Left ventricle myocardium inferior (tissue), 1 donor: ENCODE measurements around the gene SMIM26. TPM values are rescaled to one million over a fixed set of nuclear protein-coding genes. Genes with fewer than 3 reads are reported as not detected.

Experiments
- DNase-seq: peaks from one replicate; pipeline ENCODE4 v3.0.0-alpha.2; 2020
- H3K27ac ChIP-seq: fragments of 200-600 bp; replicated peaks from 2 replicates; pipeline ENCODE4 v1.8.0; 2021
- H3K27me3 ChIP-seq: fragments of 200-600 bp; 2 replicates; pipeline ENCODE4 v1.8.0; 2021; ENCODE audit warnings: low read depth
- H3K36me3 ChIP-seq: fragments of 200-600 bp; 2 replicates; pipeline ENCODE4 v1.8.0; 2021
- H3K4me1 ChIP-seq: fragments of 200-600 bp; 2 replicates; pipeline ENCODE4 v1.8.0; 2021
- H3K4me3 ChIP-seq: fragments of 200-600 bp; 2 replicates; pipeline ENCODE4 v1.8.0; 2021; ENCODE audit warnings: mild to moderate bottlenecking, moderate library complexity
- H3K9me3 ChIP-seq: fragments of 200-600 bp; replicated peaks from 2 replicates; pipeline ENCODE4 v1.8.0; 2021
- CTCF ChIP-seq: fragments of 200-600 bp; IDR thresholded peaks from 2 replicates; pipeline ENCODE4 v1.8.0; 2021; ENCODE audit warnings: antibody characterized with exemption, mild to moderate bottlenecking, borderline replicate concordance
- intact Hi-C: fragments of 100-400 bp; cut with micrococcal nuclease; formaldehyde crosslinking; loops from one replicate; pipeline ENCODE4 v1.11.0; 2022
- total RNA-seq: library from RNA; stranded (reverse); fragmentation: NEBNext Ultra II Directional; extraction: Animal tissue kit (Norgen Biotek cat#: 25700); gene quantifications from one replicate; pipeline ENCODE4 v1.2.1, GENCODE V29; 2021
- donor health status: DM: no; HTN: yes; CAD: no; lungs with severe emphysema.

The SMIM26 gene
- total RNA-seq, 1 donor from 2014 or later = 109 TPM

GRCh38 chr20:18537651-18538050 lies 29.6 kb upstream of the SMIM26 start:
- no peak overlapping the region for H3K27ac ChIP-seq
- H3K9me3 ChIP-seq = no peaks in the 10 kb centered on the region
- H3K36me3 ChIP-seq = peaks cover 85% of the 10 kb centered on the region
- no peak for TF ChIP-seq CTCF
- H3K27me3 ChIP-seq = no peaks in the 10 kb centered on the region
- intact Hi-C loops = no loop called here
- no peak for DNase-seq
- H3K4me3 ChIP-seq = no peak overlapping the region
- H3K4me1 ChIP-seq = no peaks in the 10 kb centered on the region

GRCh38 chr20:18541741-18542140 lies 25.5 kb upstream of the SMIM26 start:
- no peaks in the 10 kb centered on the region for H3K4me1 ChIP-seq
- H3K9me3 ChIP-seq = no peaks in the 10 kb centered on the region
- H3K36me3 ChIP-seq = peaks cover 81% of the 10 kb centered on the region
- no peak for DNase-seq
- H3K4me3 ChIP-seq = no peak overlapping the region
- intact Hi-C loops = no loop called here
- no peak overlapping the region for H3K27ac ChIP-seq
- no peaks in the 10 kb centered on the region for H3K27me3 ChIP-seq
- no peak for TF ChIP-seq CTCF

- intact Hi-C loops = no loop called here
- H3K27ac ChIP-seq = no peak overlapping the region
- DNase-seq = no peak
- no peaks in the 10 kb centered on the region for H3K9me3 ChIP-seq
- peaks cover 88% of the 10 kb centered on the region for H3K36me3 ChIP-seq
- H3K4me1 ChIP-seq = no peaks in the 10 kb centered on the region
- H3K4me3 ChIP-seq = no peak overlapping the region
- TF ChIP-seq CTCF = no peak
- H3K27me3 ChIP-seq = no peaks in the 10 kb centered on the region
These were observed 24.0 kb upstream of the SMIM26 start for GRCh38 chr20:18543216-18543615.

GRCh38 chr20:18543932-18544331 lies 23.3 kb upstream of the SMIM26 start:
- TF ChIP-seq CTCF = no peak
- Histone ChIP-seq H3K27ac (no peak overlapping the region), H3K4me3 (no peak overlapping the region), H3K27me3 (no peaks in the 10 kb centered on the region), H3K36me3 (peaks cover 90% of the 10 kb centered on the region), H3K9me3 (no peaks in the 10 kb centered on the region), H3K4me1 (no peaks in the 10 kb centered on the region)
- DNase-seq = peak; percentile 20
- intact Hi-C loops = no loop called here

- no peaks in the 10 kb centered on the region for H3K27me3 ChIP-seq
- intact Hi-C loops = no loop called here
- no peak overlapping the region for H3K4me3 ChIP-seq
- no peaks in the 10 kb centered on the region for H3K9me3 ChIP-seq
- H3K36me3 ChIP-seq = peaks cover 94% of the 10 kb centered on the region
- no peak for DNase-seq
- TF ChIP-seq CTCF = no peak
- no peak overlapping the region for H3K27ac ChIP-seq
- no peaks in the 10 kb centered on the region for H3K4me1 ChIP-seq
These were observed 21.7 kb upstream of the SMIM26 start for GRCh38 chr20:18545566-18545965.

GRCh38 chr20:18548465-18548864 lies 18.8 kb upstream of the SMIM26 start:
- Histone ChIP-seq H3K27ac (no peak overlapping the region), H3K4me1 (no peaks in the 10 kb centered on the region), H3K4me3 (no peak overlapping the region), H3K9me3 (no peaks in the 10 kb centered on the region), H3K27me3 (no peaks in the 10 kb centered on the region), H3K36me3 (peaks cover 94% of the 10 kb centered on the region)
- no peak for TF ChIP-seq CTCF
- no peak for DNase-seq
- intact Hi-C loops = no loop called here
